Ramos (cell line): ENCODE data around the gene GOPC.
"Not testable (repeated sequence)": the region's sequence is repeated elsewhere in the genome, so short reads cannot be mapped to it uniquely, and the experiment has no call there.

Experiments
- in situ Hi-C: fragments of 300-500 bp; cut with MboI; formaldehyde crosslinking; loops from one replicate; pipeline ENCODE4 v1.14.3; 2022; ENCODE audit warnings: low sequenced_read_pairs; ENCODE audit not compliant: unreplicated experiment

Gene GOPC

DNA sequence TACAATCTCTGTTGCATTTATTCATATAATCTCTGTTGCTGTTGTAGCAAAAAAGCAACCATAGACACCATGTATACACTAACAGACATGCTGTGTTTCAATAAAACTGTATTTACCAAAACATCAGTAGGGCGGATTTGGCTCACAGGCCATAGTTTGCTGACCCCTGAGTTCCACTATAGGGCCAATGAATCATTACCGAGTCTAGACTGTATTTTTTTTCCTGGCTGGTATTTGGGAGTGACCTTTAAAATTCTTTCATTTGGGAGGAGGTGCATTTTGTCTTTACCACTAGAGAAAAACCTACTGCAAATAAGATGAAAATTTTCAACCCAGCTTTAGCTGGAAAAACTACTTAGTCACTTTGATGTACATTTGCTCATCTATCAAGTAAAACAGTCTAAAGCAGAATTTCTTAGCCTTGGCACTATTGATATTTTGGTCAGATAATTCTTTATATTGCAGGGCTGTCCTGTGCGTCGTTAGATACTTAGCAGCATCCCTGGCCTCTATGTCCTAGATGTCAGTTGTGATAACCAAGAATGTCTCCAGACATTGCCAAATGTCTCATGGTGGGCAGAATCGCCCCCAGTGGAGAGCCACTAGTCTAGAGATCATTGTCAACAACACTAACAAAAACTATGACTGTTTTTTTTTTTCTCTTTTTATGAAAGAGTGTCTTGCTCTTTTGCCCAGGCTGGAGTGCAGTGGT lies 80.4 kb downstream of the GOPC start:
- in situ Hi-C loops: no loop called here

DNA sequence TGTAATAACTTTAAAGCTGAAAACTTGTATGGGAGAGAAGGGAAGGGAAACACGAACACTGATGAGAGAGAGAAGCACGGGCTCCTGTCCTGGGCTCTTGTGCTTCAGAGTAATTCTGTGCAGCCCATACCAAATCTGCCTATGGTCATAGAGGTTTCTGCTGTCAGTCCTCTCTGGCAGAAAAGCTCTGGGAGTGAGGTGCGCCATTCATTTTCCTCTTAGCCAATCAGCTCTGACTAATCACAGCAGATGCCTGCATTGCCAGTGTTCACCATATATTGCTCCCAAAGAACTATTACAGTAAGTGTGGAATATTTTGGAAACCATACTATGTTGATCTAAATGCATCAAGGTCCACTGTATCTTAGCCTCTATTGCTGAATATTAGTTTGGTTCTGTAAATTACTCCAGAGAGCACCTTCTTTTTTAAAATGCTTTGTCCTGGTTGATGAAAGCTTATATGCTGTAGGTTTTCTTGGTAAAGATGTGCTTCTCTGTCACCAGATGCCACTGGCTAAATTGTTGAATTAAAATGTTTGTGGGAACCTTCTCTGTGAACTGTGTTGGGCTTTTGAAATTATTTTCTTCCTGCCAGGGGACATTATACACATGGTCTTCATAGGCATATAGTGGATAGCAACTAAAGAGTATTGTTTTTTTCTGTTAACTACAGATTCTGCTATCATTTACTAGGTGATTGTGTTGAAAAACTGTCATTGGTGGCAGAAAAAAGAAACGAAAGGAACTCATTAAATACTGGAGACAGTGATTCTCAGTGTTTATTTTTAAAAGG lies 81.5 kb downstream of the GOPC start:
- in situ Hi-C loops: no loop called here

- in situ Hi-C loops: no loop called here
Observed at GRCh38 chr6:117518870-117519269, 83.4 kb downstream of the GOPC start.

DNA sequence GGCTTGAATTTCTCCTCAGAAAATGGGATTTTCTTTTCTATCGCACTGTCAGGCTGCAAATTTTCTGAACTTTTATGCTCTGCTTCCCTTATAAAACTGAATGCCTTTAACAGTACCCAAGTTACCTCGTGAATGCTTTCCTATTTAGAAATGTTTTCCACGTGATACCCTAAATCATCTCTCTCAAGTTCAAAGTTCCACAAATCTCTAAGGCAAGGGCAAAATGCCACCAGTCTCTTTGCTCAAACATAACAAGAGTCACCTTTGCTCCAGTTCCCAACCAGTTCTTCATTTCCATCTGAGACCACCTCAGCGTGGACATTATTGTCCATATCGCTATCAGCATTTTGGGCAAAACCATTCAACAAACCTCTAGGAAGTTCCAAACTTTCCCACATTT lies 84.3 kb downstream of the GOPC start:
- in situ Hi-C loops: not testable (repeated sequence)

- in situ Hi-C loops: no loop called here
Observed at GRCh38 chr6:117515326-117515725, 87.0 kb downstream of the GOPC start.

GRCh38 chr6:117514655-117515054 lies 87.7 kb downstream of the GOPC start:
- in situ Hi-C loops: no loop called here

DNA sequence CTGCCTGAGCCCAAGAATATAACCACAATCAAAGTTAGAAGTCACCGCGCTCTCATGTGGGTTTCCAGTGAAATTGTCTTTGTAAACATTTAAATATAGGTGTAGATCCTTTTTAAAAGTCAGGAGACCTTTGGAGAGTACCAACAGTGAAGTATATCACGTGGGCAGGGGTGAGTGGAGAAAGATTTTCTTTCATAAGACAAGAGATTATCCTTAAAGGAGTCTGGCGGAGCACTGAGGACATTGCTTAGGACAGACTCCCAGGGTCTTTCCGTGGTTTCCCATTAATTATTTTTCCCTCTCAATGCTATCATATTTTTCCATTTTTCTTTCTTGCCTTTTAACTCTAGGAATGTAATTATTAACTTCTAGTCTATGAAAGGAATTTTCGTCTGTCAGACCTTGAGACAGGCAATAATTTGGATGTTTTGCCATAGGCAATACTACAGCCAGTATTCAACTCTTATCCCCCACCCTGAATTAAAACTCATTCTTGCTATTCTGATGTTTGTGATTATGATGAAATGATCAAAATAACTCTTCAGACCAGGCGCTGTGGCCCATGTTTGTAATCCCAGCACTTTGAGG lies 88.4 kb downstream of the GOPC start:
- in situ Hi-C loops: no loop called here

GRCh38 chr6:117512987-117513573 lies 89.2 kb downstream of the GOPC start:
- in situ Hi-C loops: no loop called here

- in situ Hi-C loops: no loop called here
Observed at GRCh38 chr6:117512056-117512828, 90.1 kb downstream of the GOPC start.
